IMR-90 (cell line): ENCODE data around the gene IFT20. TPM values are rescaled to one million over a fixed set of nuclear protein-coding genes. Genes with fewer than 3 reads are reported as not detected.

ENCODE experiments used
- ATAC-seq: fragments of 200-7000 bp; cut with Tn5 transposase; 2 replicates; pipeline ENCODE4 v1.9.1; 2020; ENCODE audit warnings: low read depth, mild to moderate bottlenecking, moderate library complexity
- BruUV-seq: library from RNA; stranded (reverse); fragments of 400-500 nt; replicated peaks from 2 replicates; lab custom pipeline; 2021; lab: Mats Ljungman, UMichigan
- CTCF ChIA-PET: fragments of 300-600 bp; formaldehyde crosslinking; extraction: SDS; loops from one replicate; lab custom pipeline; 2021; ENCODE audit warnings: antibody characterized with exemption; lab: Yijun Ruan, JAX
- POLR2A ChIA-PET: fragments of 300-600 bp; sonication (Branson Sonifier 250); formaldehyde crosslinking; loops from one replicate; lab custom pipeline; 2022; ENCODE audit warnings: antibody characterized with exemption; ENCODE audit not compliant: unreplicated experiment; lab: Charles Lee
- DNase-seq: peaks from one replicate; pipeline ENCODE4 v3.0.0; 2013
- H2AFZ ChIP-seq: replicated peaks from 2 replicates; pipeline ENCODE3; 2013; ENCODE audit warnings: low read length, mild to moderate bottlenecking; ENCODE audit not compliant: poor library complexity
- H2AK5ac ChIP-seq: 2 replicates; pipeline ENCODE4 v1.6.1; 2013; ENCODE audit warnings: low read depth, low read length, inconsistent platforms
- H2AK9ac ChIP-seq: replicated peaks from 2 replicates; pipeline ENCODE3; 2013; ENCODE audit warnings: mild to moderate bottlenecking, low read depth, low read length, moderate library complexity; ENCODE audit not compliant: poor library complexity
- H2BK120ac ChIP-seq: 2 replicates; pipeline ENCODE4 v1.6.1; 2013; ENCODE audit warnings: low read depth, low read length, inconsistent platforms
- H2BK15ac ChIP-seq: 3 replicates; pipeline ENCODE4 v1.6.1; 2013; ENCODE audit warnings: low read depth, low read length, inconsistent platforms
- H2BK20ac ChIP-seq: 2 replicates; pipeline ENCODE4 v1.6.1; 2013; ENCODE audit warnings: low read depth, mild to moderate bottlenecking, inconsistent platforms, low read length, moderate library complexity
- H2BK5ac ChIP-seq: 2 replicates; pipeline ENCODE4 v1.6.1; 2013; ENCODE audit warnings: mild to moderate bottlenecking, low read depth, low read length, inconsistent platforms; ENCODE audit not compliant: poor library complexity, severe bottlenecking
- H3K14ac ChIP-seq: replicated peaks from 2 replicates; pipeline ENCODE4 v1.6.1; 2013; ENCODE audit warnings: low read depth, low read length, inconsistent platforms
- H3K18ac ChIP-seq: 2 replicates; pipeline ENCODE4 v1.6.1; 2013; ENCODE audit warnings: low read depth, low read length, control low read depth
- H3K23ac ChIP-seq: 2 replicates; pipeline ENCODE4 v1.6.1; 2013; ENCODE audit warnings: low read depth, low read length, inconsistent platforms
- H3K27ac ChIP-seq: 2 replicates; pipeline ENCODE4 v1.5.1; 2013; ENCODE audit warnings: mild to moderate bottlenecking, control low read depth, low read length; ENCODE audit not compliant: insufficient read depth
- H3K27me3 ChIP-seq: 2 replicates; pipeline ENCODE4 v1.6.1; 2013; ENCODE audit warnings: low read length; ENCODE audit not compliant: control insufficient read depth, insufficient read depth
- H3K36me3 ChIP-seq: 2 replicates; pipeline ENCODE4 v1.6.1; 2013; ENCODE audit warnings: low read length, mixed read lengths; ENCODE audit not compliant: control insufficient read depth, insufficient read depth
- H3K4ac ChIP-seq: 2 replicates; pipeline ENCODE4 v1.6.1; 2013; ENCODE audit warnings: low read depth, low read length, inconsistent platforms
- H3K4me1 ChIP-seq: 2 replicates; pipeline ENCODE4 v1.6.1; 2013; ENCODE audit warnings: low read length, mixed read lengths; ENCODE audit not compliant: control insufficient read depth, insufficient read depth
- H3K4me2 ChIP-seq: 2 replicates; pipeline ENCODE4 v1.6.1; 2013; ENCODE audit warnings: low read depth, mild to moderate bottlenecking, control low read depth, low read length, moderate library complexity
- H3K4me3 ChIP-seq: 2 replicates; pipeline ENCODE4 v1.5.1; 2013; ENCODE audit warnings: low read depth, mild to moderate bottlenecking, control low read depth, low read length, moderate library complexity; ENCODE audit not compliant: insufficient read depth
- H3K56ac ChIP-seq: 2 replicates; pipeline ENCODE4 v1.6.1; 2013; ENCODE audit warnings: low read length, inconsistent platforms; ENCODE audit not compliant: insufficient read depth; ENCODE audit errors: extremely low read depth
- H3K79me1 ChIP-seq, 2 experiments: 2 replicates each; pipeline ENCODE4 v1.6.1; 2013; ENCODE audit warnings: low read length in 2 of 2, inconsistent platforms in 1 of 2, low read depth in 1 of 2
- H3K9ac ChIP-seq: 2 replicates; pipeline ENCODE4 v1.6.1; 2013; ENCODE audit warnings: low read depth, low read length, control low read depth
- H3K9me1 ChIP-seq: 2 replicates; pipeline ENCODE4 v1.6.1; 2013; ENCODE audit warnings: low read length, inconsistent platforms; ENCODE audit not compliant: insufficient read depth
- H3K9me3 ChIP-seq: 2 replicates; pipeline ENCODE4 v1.6.1; 2013; ENCODE audit warnings: low read length; ENCODE audit not compliant: control insufficient read depth, insufficient read depth
- H4K20me1 ChIP-seq: 2 replicates; pipeline ENCODE4 v1.6.1; 2013; ENCODE audit warnings: low read length, inconsistent platforms; ENCODE audit not compliant: insufficient read depth
- H4K5ac ChIP-seq: 2 replicates; pipeline ENCODE4 v1.6.1; 2013; ENCODE audit warnings: mild to moderate bottlenecking, low read depth, low read length, control low read depth
- H4K8ac ChIP-seq, 2 experiments: 2 replicates each; pipeline ENCODE4 v1.6.1; 2013; ENCODE audit warnings: low read depth in 2 of 2, low read length in 2 of 2, control low read depth in 1 of 2, inconsistent platforms in 1 of 2
- H4K91ac ChIP-seq: 2 replicates; pipeline ENCODE4 v1.6.1; 2013; ENCODE audit warnings: low read depth, low read length, inconsistent platforms; ENCODE audit not compliant: insufficient read depth
- BHLHE40 ChIP-seq: fragments of 150-350 bp; IDR thresholded peaks from 2 replicates; pipeline ENCODE4 v1.6.1; 2016; ENCODE audit warnings: mild to moderate bottlenecking, low read depth, low read length
- CEBPB ChIP-seq: IDR thresholded peaks from 2 replicates; pipeline ENCODE4 v1.6.1; 2012; ENCODE audit warnings: low read depth, low read length, improper control_type of control experiment
- ELK1 ChIP-seq: fragments of 150-350 bp; IDR thresholded peaks from 2 replicates; pipeline ENCODE4 v1.6.1; 2016; ENCODE audit warnings: low read depth, mild to moderate bottlenecking, low read length, moderate library complexity, borderline replicate concordance
- FOS ChIP-seq: fragments of 150-350 bp; IDR thresholded peaks from 2 replicates; pipeline ENCODE4 v1.6.1; 2016; ENCODE audit warnings: low read depth, low read length
- MAFK ChIP-seq: IDR thresholded peaks from 2 replicates; pipeline ENCODE4 v1.6.1; 2012; ENCODE audit warnings: low read depth, low read length, improper control_type of control experiment
- MAZ ChIP-seq: IDR thresholded peaks from 2 replicates; pipeline ENCODE4 v1.6.1; 2012; ENCODE audit warnings: low read depth, mild to moderate bottlenecking, low read length, improper control_type of control experiment, moderate library complexity, borderline replicate concordance
- MXI1 ChIP-seq: IDR thresholded peaks from 2 replicates; pipeline ENCODE4 v1.6.1; 2012; ENCODE audit warnings: low read depth, mild to moderate bottlenecking, low read length, moderate library complexity, borderline replicate concordance
- NFE2L2 ChIP-seq: fragments of 150-350 bp; IDR thresholded peaks from 2 replicates; pipeline ENCODE4 v1.6.1; 2016; ENCODE audit warnings: low read depth, mild to moderate bottlenecking, low read length
- POLR2A ChIP-seq: IDR thresholded peaks from 2 replicates; pipeline ENCODE4 v1.6.1; 2012; ENCODE audit warnings: mild to moderate bottlenecking, low read depth, low read length
- RAD21 ChIP-seq: IDR thresholded peaks from 2 replicates; pipeline ENCODE4 v1.6.1; 2012; ENCODE audit warnings: low read length, improper control_type of control experiment
- RCOR1 ChIP-seq: IDR thresholded peaks from 2 replicates; pipeline ENCODE4 v1.6.1; 2012; ENCODE audit warnings: mild to moderate bottlenecking, low read length, improper control_type of control experiment; ENCODE audit not compliant: insufficient replicate concordance
- RFX5 ChIP-seq: IDR thresholded peaks from 2 replicates; pipeline ENCODE4 v1.8.0; 2012; ENCODE audit warnings: low read depth, mild to moderate bottlenecking, low read length, moderate library complexity
- SMC3 ChIP-seq: fragments of 150-350 bp; IDR thresholded peaks from 2 replicates; pipeline ENCODE4 v1.6.1; 2016; ENCODE audit warnings: low read depth, mild to moderate bottlenecking, antibody characterized with exemption, low read length, moderate library complexity
- USF2 ChIP-seq: fragments of 150-350 bp; IDR thresholded peaks from 2 replicates; pipeline ENCODE4 v1.6.1; 2017; ENCODE audit warnings: mild to moderate bottlenecking, antibody characterized with exemption, low read length, low read depth
- WGBS, 2 experiments: methylation state at CpG; one replicate each; pipeline versions ENCODE4 v1.1.5 to v1.1.7; 2013; ENCODE audit warnings: missing lambda C conversion rate in 2 of 2; ENCODE audit not compliant: insufficient read length in 1 of 2; ENCODE audit errors: extremely low coverage in 2 of 2; 5-methylcytosine and 5-hydroxymethylcytosine counted together
- dilution Hi-C: fragments of 300-500 bp; cut with HindIII; formaldehyde crosslinking; loops from one replicate; pipeline ENCODE4 v1.14.3; 2018; ENCODE audit warnings: low sequenced_read_pairs; ENCODE audit not compliant: unreplicated experiment
- in situ Hi-C: fragments of 300-500 bp; cut with MboI; formaldehyde crosslinking; loops from 3 replicates; pipeline ENCODE4 v1.14.3; 2019; ENCODE audit warnings: low sequenced_read_pairs, inconsistent platforms, mixed read lengths
- intact Hi-C: fragments of 100-400 bp; cut with micrococcal nuclease; formaldehyde crosslinking; loops from 2 replicates; pipeline ENCODE4 v1.10.0; 2022
- polyA plus RNA-seq, 3 experiments: library from polyadenylated mRNA; depleted of rRNA; stranded (reverse); fragments of >200 nt; gene quantifications; 2 replicates each; pipeline ENCODE4 v1.2.3, GENCODE V29; 2012; ENCODE audit warnings: low replicate concordance in 1 of 3
- total RNA-seq: library from RNA; depleted of rRNA; stranded (reverse); fragments of >200 nt; gene quantifications from 2 replicates; pipeline ENCODE4 v1.2.3, GENCODE V29; 2012
- TF ChIP-seq, protein P1 (sequence below): conservative IDR thresholded peaks from 2 replicates; pipeline ENCODE4 v1.5.1; 2012; ENCODE audit warnings: mild to moderate bottlenecking, low read depth, low read length, improper control_type of control experiment

IFT20 gene
- total and polyA plus RNA-seq, 2 of the 4 experiments (the other 2 are of a cell fraction) = 25.5 to 46.3 TPM

DNA sequence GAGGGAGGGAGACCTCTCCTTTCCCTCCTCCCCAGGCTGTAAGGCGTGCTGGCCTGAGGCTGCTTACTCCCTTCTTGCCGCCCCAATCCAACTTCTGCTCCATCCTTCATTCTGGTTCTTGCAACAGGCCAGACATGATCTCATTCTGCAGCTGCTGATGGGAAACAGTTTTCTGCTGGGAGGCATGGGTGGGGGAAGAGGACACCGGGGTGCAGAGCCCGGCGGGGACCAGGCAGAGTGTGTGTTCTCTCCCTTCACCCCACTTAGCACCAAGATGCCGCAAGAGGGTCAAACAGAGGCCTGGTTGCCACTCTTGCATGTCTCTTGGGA, 37.6 kb upstream of the IFT20 start:
- Histone ChIP-seq H3K9me1 (peaks cover 35% of the 10 kb centered on the region), H2BK5ac (no peak overlapping the region), H3K23ac (peak overlapping the region; percentile 70; the same call in 1 of the 2 replicates), H2AFZ (peak overlapping the region; percentile 25), H3K4me2 (peak overlapping the region; percentile 84; the same call in 1 of the 2 replicates), H2BK120ac (no peak overlapping the region), H3K18ac (no peak overlapping the region), H4K5ac (no peak overlapping the region), H3K9ac (0 out of 2 replicates have a peak overlapping the region, but pooled peaks have one; percentile 43), H3K14ac (0 out of 2 replicates have a peak overlapping the region, but pooled peaks have one; percentile 59), H3K4ac (no peak overlapping the region), H4K8ac (no peak overlapping the region), H2AK5ac (no peak overlapping the region; the same call in 1 of the 2 replicates), H3K56ac (no peak overlapping the region), H3K27me3 (no peaks in the 10 kb centered on the region), H3K27ac (no peak overlapping the region), H3K4me1 (peaks cover 14% of the 10 kb centered on the region; the same call in 1 of the 2 replicates), H4K91ac (no peak overlapping the region), H2AK9ac (no peak overlapping the region), H2BK20ac (no peak overlapping the region), H4K20me1 (peaks cover 31% of the 10 kb centered on the region), H3K79me1 (peaks cover 5 to 32% of the 10 kb centered on the region in 2 experiments; a peak in 3 of 4 replicates), H3K36me3 (0 out of 2 replicates have a peak, but pooled peaks cover 1% of the 10 kb centered on the region), H2BK15ac (no peak overlapping the region), H3K9me3 (no peaks in the 10 kb centered on the region), H3K4me3 (peak overlapping the region; percentile 54; the same call in 1 of the 2 replicates)
- dilution Hi-C loops (no loop called here), intact Hi-C loops (no loop called here), in situ Hi-C loops (no loop called here)
- POLR2A ChIA-PET = no interaction called here
- no peak for DNase-seq
- no CpG with 5 or more reads among the region's 6 CpGs for WGBS, 2 experiments
- TF ChIP-seq BHLHE40 (no peak), MAZ (no peak), CEBPB (no peak), SMC3 (no peak), RCOR1 (no peak), POLR2A (no peak), RFX5 (no peak), RAD21 (no peak), MXI1 (no peak), MAFK (no peak), ELK1 (no peak), FOS (no peak), NFE2L2 (no peak), USF2 (no peak)
- TF ChIP-seq, protein P1, sequence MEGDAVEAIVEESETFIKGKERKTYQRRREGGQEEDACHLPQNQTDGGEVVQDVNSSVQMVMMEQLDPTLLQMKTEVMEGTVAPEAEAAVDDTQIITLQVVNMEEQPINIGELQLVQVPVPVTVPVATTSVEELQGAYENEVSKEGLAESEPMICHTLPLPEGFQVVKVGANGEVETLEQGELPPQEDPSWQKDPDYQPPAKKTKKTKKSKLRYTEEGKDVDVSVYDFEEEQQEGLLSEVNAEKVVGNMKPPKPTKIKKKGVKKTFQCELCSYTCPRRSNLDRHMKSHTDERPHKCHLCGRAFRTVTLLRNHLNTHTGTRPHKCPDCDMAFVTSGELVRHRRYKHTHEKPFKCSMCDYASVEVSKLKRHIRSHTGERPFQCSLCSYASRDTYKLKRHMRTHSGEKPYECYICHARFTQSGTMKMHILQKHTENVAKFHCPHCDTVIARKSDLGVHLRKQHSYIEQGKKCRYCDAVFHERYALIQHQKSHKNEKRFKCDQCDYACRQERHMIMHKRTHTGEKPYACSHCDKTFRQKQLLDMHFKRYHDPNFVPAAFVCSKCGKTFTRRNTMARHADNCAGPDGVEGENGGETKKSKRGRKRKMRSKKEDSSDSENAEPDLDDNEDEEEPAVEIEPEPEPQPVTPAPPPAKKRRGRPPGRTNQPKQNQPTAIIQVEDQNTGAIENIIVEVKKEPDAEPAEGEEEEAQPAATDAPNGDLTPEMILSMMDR = no peak
- no TSS peak for BruUV-seq
- ATAC-seq = no peak
- CTCF ChIA-PET = no interaction called here
